Neuronal stem cell (in vitro differentiated cells): ENCODE results near the gene VEPH1.

Experiments
- DNase-seq: peaks from one replicate; pipeline ENCODE4 v3.0.0-alpha.2; 2013; ENCODE audit warnings: low spot score
- H2AFZ ChIP-seq: one replicate; pipeline ENCODE4 v1.6.1; 2013; ENCODE audit warnings: mild to moderate bottlenecking, low read length, inconsistent platforms
- H2AK5ac ChIP-seq: 2 replicates; pipeline ENCODE4 v1.6.1; 2013; ENCODE audit warnings: low read depth, mild to moderate bottlenecking, inconsistent platforms, low read length, moderate library complexity, mixed read lengths
- H2BK120ac ChIP-seq: 2 replicates; pipeline ENCODE4 v1.6.1; 2013; ENCODE audit warnings: low read depth, mild to moderate bottlenecking, inconsistent platforms, low read length, moderate library complexity, mixed read lengths
- H2BK12ac ChIP-seq: one replicate; pipeline ENCODE4 v1.6.1; 2013; ENCODE audit warnings: low read length, inconsistent platforms
- H2BK15ac ChIP-seq: 2 replicates; pipeline ENCODE4 v1.6.1; 2013; ENCODE audit warnings: mild to moderate bottlenecking, low read length, inconsistent platforms, mixed read lengths
- H2BK5ac ChIP-seq: one replicate; pipeline ENCODE4 v1.6.1; 2013; ENCODE audit warnings: inconsistent platforms, mild to moderate bottlenecking, low read length, moderate library complexity
- H3K14ac ChIP-seq: one replicate; pipeline ENCODE4 v1.6.1; 2013; ENCODE audit warnings: low read length, inconsistent platforms
- H3K18ac ChIP-seq: 2 replicates; pipeline ENCODE4 v1.6.1; 2013; ENCODE audit warnings: low read length, inconsistent platforms
- H3K23ac ChIP-seq: 2 replicates; pipeline ENCODE4 v1.6.1; 2013; ENCODE audit warnings: low read depth, mild to moderate bottlenecking, mixed read lengths, low read length, inconsistent platforms; ENCODE audit not compliant: poor library complexity
- H3K27ac ChIP-seq: replicated peaks from 3 replicates; pipeline ENCODE4 v1.5.1; 2013; ENCODE audit warnings: low read length, inconsistent platforms
- H3K27me3 ChIP-seq, 3 experiments: 2 replicates each; pipeline ENCODE4 v1.6.1; 2013; ENCODE audit warnings: low read length in 3 of 3, mild to moderate bottlenecking in 2 of 3, inconsistent platforms in 1 of 3, low read depth in 1 of 3, mixed read lengths in 1 of 3, moderate library complexity in 1 of 3; ENCODE audit not compliant: control insufficient read depth in 3 of 3, insufficient read depth in 3 of 3
- H3K36me3 ChIP-seq, 2 donors: replicated peaks in 1 of 2; 2 replicates each; pipeline ENCODE4 v1.6.1; 2013; ENCODE audit warnings: low read length in 2 of 2; ENCODE audit not compliant: control insufficient read depth in 2 of 2, insufficient read depth in 2 of 2
- H3K4ac ChIP-seq: 2 replicates; pipeline ENCODE4 v1.6.1; 2013; ENCODE audit warnings: inconsistent platforms, mild to moderate bottlenecking, low read length, moderate library complexity
- H3K4me1 ChIP-seq, 2 donors: 1 replicate in 1 of 2; 2 replicates in 1 of 2; pipeline ENCODE4 v1.6.1; 2013; ENCODE audit warnings: low read length in 2 of 2, low read depth in 1 of 2; ENCODE audit not compliant: control insufficient read depth in 2 of 2, insufficient read depth in 1 of 2
- H3K4me2 ChIP-seq: one replicate; pipeline ENCODE4 v1.6.1; 2013; ENCODE audit warnings: mild to moderate bottlenecking, low read length, inconsistent platforms; ENCODE audit not compliant: insufficient read depth, poor library complexity, severe bottlenecking
- H3K4me3 ChIP-seq, 2 donors: 2 replicates each; pipeline ENCODE4 v1.5.1; 2013; ENCODE audit warnings: low read length in 2 of 2, mild to moderate bottlenecking in 2 of 2, inconsistent platforms in 1 of 2, moderate library complexity in 1 of 2
- H3K79me1 ChIP-seq: one replicate; pipeline ENCODE4 v1.6.1; 2013; ENCODE audit warnings: low read depth, mild to moderate bottlenecking, inconsistent platforms, low read length, moderate library complexity
- H3K9ac ChIP-seq: one replicate; pipeline ENCODE4 v1.6.1; 2013; ENCODE audit warnings: mild to moderate bottlenecking, low read depth, low read length, inconsistent platforms; ENCODE audit not compliant: poor library complexity
- H3K9me3 ChIP-seq, 2 donors: replicated peaks in 1 of 2; 2 replicates each; pipeline versions ENCODE3 to v1.6.1; 2013; ENCODE audit warnings: low read length in 2 of 2, mild to moderate bottlenecking in 2 of 2, inconsistent platforms in 1 of 2, low read depth in 1 of 2, mixed read lengths in 1 of 2, moderate library complexity in 1 of 2; ENCODE audit not compliant: control insufficient read depth in 2 of 2, insufficient read depth in 1 of 2
- H4K8ac ChIP-seq: one replicate; pipeline ENCODE4 v1.6.1; 2013; ENCODE audit warnings: low read depth, mild to moderate bottlenecking, inconsistent platforms, low read length, moderate library complexity
- H4K91ac ChIP-seq: one replicate; pipeline ENCODE4 v1.6.1; 2013; ENCODE audit warnings: low read length, low read depth, mild to moderate bottlenecking, inconsistent platforms; ENCODE audit not compliant: poor library complexity
- WGBS, 2 donors: extraction: QIAGEN DNeasy Blood & Tissue Kit; methylation state at CpG; one replicate each; pipeline ENCODE4 v1.1.7; 2013; ENCODE audit warnings: missing lambda C conversion rate in 2 of 2, mixed read lengths in 1 of 2; ENCODE audit not compliant: insufficient read length in 2 of 2, insufficient replicate concordance in 1 of 2; ENCODE audit errors: extremely low coverage in 2 of 2; 5-methylcytosine and 5-hydroxymethylcytosine counted together

VEPH1 gene

GRCh38 chr3:157300094-157300493, 203.1 kb downstream of the VEPH1 start:
- H3K27me3 ChIP-seq, result no peaks in the 10 kb centered on the region
- H2BK12ac ChIP-seq, result no peak overlapping the region
- no peak overlapping the region for H2BK15ac ChIP-seq
- no peak overlapping the region for H3K18ac ChIP-seq
- H2BK5ac ChIP-seq, result no peak overlapping the region
- no peak overlapping the region for H3K4ac ChIP-seq
- H4K8ac ChIP-seq, result no peak overlapping the region
- H3K9ac ChIP-seq, result no peak overlapping the region
- H3K4me1 ChIP-seq, result no peaks in the 10 kb centered on the region
- no peak overlapping the region for H4K91ac ChIP-seq
- H3K14ac ChIP-seq, result no peak overlapping the region
- no peak overlapping the region for H3K4me3 ChIP-seq
- no peak overlapping the region for H3K23ac ChIP-seq
- no peak for DNase-seq
- H3K4me2 ChIP-seq, result no peak overlapping the region
- no peak overlapping the region for H3K27ac ChIP-seq
- no peak overlapping the region for H2AK5ac ChIP-seq
- peaks cover 0 to 5% of the 10 kb centered on the region in 2 donors for H3K9me3 ChIP-seq
- no peak overlapping the region for H2BK120ac ChIP-seq
- no peak overlapping the region for H2AFZ ChIP-seq
- H3K79me1 ChIP-seq, result no peaks in the 10 kb centered on the region
- no CpG with 5 or more reads among the region's 2 CpGs for WGBS, 2 donors
- H3K36me3 ChIP-seq, result no peaks in the 10 kb centered on the region

GRCh38 chr3:157297328-157297915, 205.8 kb downstream of the VEPH1 start:
- H3K4me1 ChIP-seq, result no peaks in the 10 kb centered on the region
- H3K79me1 ChIP-seq, result no peaks in the 10 kb centered on the region
- no peak overlapping the region for H3K4ac ChIP-seq
- no peak overlapping the region for H3K4me2 ChIP-seq
- H3K27me3 ChIP-seq, result no peaks in the 10 kb centered on the region
- no peak overlapping the region for H2BK15ac ChIP-seq
- H3K18ac ChIP-seq, result no peak overlapping the region
- no peak for DNase-seq
- H4K8ac ChIP-seq, result no peak overlapping the region
- H3K36me3 ChIP-seq, result no peaks in the 10 kb centered on the region
- no peak overlapping the region for H2AK5ac ChIP-seq
- no peak overlapping the region for H3K27ac ChIP-seq
- peaks cover 0 to 2% of the 10 kb centered on the region in 2 donors for H3K9me3 ChIP-seq
- no peak overlapping the region for H2BK5ac ChIP-seq
- no peak overlapping the region for H2BK120ac ChIP-seq
- no peak overlapping the region for H2BK12ac ChIP-seq
- WGBS, 2 donors, result 100% methylated on average over 2 of the region's 6 CpGs
- no peak overlapping the region for H3K23ac ChIP-seq
- no peak overlapping the region for H4K91ac ChIP-seq
- H3K4me3 ChIP-seq, result no peak overlapping the region
- no peak overlapping the region for H2AFZ ChIP-seq
- no peak overlapping the region for H3K9ac ChIP-seq
- H3K14ac ChIP-seq, result no peak overlapping the region

DNA sequence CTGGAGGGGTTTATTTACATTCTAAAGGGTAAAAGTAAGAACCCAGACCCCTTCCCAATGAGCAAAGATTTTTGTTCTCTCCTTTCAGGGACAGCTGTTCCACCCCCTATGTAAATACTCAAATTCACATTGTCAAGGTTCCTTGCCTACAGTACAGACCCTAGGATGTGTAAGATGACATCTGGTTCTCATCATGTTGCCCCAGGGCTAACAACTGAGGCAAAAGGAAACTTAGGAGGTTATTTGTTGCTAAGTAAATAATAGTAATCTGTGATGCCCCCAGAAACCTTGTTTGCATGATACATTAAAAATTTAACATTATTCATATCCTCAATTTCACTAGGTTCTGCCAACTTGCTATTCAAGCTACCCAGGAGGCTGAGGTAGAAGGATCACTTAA, 208.3 kb downstream of the VEPH1 start:
- Histone ChIP-seq H3K27ac (no peak overlapping the region), H2BK15ac (no peak overlapping the region), H2BK120ac (no peak overlapping the region), H3K79me1 (no peaks in the 10 kb centered on the region), H3K14ac (no peak overlapping the region), H2BK12ac (no peak overlapping the region), H2AFZ (no peak overlapping the region), H3K4me1 (no peaks in the 10 kb centered on the region), H3K9ac (no peak overlapping the region), H3K4me3 (no peak overlapping the region), H3K4ac (no peak overlapping the region), H3K27me3 (no peaks in the 10 kb centered on the region), H2BK5ac (no peak overlapping the region), H4K91ac (no peak overlapping the region), H3K18ac (no peak overlapping the region), H3K36me3 (no peaks in the 10 kb centered on the region), H4K8ac (no peak overlapping the region), H3K23ac (no peak overlapping the region), H2AK5ac (no peak overlapping the region), H3K4me2 (no peak overlapping the region), H3K9me3 (no peaks in the 10 kb centered on the region)
- no peak for DNase-seq

DNA sequence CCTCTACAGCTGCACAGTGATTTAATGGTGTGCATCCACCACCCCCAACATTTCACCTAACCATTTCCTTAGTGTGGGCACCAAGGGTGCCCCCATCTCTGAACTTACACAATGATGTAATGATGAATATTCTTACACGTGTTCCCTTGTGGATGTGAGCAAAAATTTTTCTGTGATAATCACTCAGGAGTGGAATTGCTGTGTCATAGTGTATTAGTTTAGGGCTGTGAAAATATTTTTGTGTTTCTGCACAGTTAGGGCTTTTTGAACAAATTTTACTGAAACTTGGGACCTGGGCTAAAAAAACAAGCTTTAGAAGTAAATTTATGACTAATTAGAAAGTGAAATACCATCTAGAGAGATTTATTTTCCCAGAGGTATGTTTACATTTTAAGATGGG, 208.7 kb downstream of the VEPH1 start:
- Histone ChIP-seq H2AFZ (no peak overlapping the region), H4K8ac (no peak overlapping the region), H2BK12ac (no peak overlapping the region), H3K9ac (no peak overlapping the region), H3K4me3 (no peak overlapping the region), H3K27me3 (no peaks in the 10 kb centered on the region), H2BK120ac (no peak overlapping the region), H3K9me3 (no peaks in the 10 kb centered on the region), H3K14ac (no peak overlapping the region), H3K4me2 (no peak overlapping the region), H3K23ac (no peak overlapping the region), H3K27ac (no peak overlapping the region), H2AK5ac (no peak overlapping the region), H3K4me1 (no peaks in the 10 kb centered on the region), H3K18ac (no peak overlapping the region), H2BK15ac (no peak overlapping the region), H3K79me1 (no peaks in the 10 kb centered on the region), H4K91ac (no peak overlapping the region), H2BK5ac (no peak overlapping the region), H3K4ac (no peak overlapping the region), H3K36me3 (no peaks in the 10 kb centered on the region)
- no CpG with 5 or more reads among the region's 1 CpG for WGBS, 2 donors
- DNase-seq, result no peak
